ENCODE measurements around the gene GYPB.
"Not testable (repeated sequence)": the region's sequence is repeated elsewhere in the genome, so short reads cannot be mapped to it uniquely, and the experiment has no call there.

- TF ChIP-seq POLR2A (IDR thresholded peaks at IDR 0.05) = not testable (repeated sequence)
- TF ChIP-seq, protein P1, sequence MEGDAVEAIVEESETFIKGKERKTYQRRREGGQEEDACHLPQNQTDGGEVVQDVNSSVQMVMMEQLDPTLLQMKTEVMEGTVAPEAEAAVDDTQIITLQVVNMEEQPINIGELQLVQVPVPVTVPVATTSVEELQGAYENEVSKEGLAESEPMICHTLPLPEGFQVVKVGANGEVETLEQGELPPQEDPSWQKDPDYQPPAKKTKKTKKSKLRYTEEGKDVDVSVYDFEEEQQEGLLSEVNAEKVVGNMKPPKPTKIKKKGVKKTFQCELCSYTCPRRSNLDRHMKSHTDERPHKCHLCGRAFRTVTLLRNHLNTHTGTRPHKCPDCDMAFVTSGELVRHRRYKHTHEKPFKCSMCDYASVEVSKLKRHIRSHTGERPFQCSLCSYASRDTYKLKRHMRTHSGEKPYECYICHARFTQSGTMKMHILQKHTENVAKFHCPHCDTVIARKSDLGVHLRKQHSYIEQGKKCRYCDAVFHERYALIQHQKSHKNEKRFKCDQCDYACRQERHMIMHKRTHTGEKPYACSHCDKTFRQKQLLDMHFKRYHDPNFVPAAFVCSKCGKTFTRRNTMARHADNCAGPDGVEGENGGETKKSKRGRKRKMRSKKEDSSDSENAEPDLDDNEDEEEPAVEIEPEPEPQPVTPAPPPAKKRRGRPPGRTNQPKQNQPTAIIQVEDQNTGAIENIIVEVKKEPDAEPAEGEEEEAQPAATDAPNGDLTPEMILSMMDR (IDR thresholded peaks at IDR 0.05 in 4 of 5, conservative IDR thresholded peaks at IDR 0.05 in 1 of 5) = not testable (repeated sequence)
These were observed 5.3 kb upstream of the GYPB start for GRCh38 chr4:144024399-144025053.
